ENCODE measurements around the gene SRGAP3. TPM values are rescaled to one million over a fixed set of nuclear protein-coding genes. Genes with fewer than 3 reads are reported as not detected.

Gene SRGAP3
- total RNA-seq, 1 donor from 2014 or later: 1.6 TPM

GRCh38 chr3:9024341-9024740, 225.1 kb downstream of the SRGAP3 start:
- intact Hi-C loops (cut with micrococcal nuclease): no loop called here

- intact Hi-C loops (cut with micrococcal nuclease): no loop called here
These were observed 226.2 kb downstream of the SRGAP3 start for GRCh38 chr3:9023226-9023590.

GRCh38 chr3:9022305-9023225, 226.9 kb downstream of the SRGAP3 start:
- intact Hi-C loops (cut with micrococcal nuclease): no loop called here

GRCh38 chr3:9021271-9022009, 228.0 kb downstream of the SRGAP3 start:
- intact Hi-C loops (cut with micrococcal nuclease): no loop called here

- intact Hi-C loops (cut with micrococcal nuclease): no loop called here
These were observed 229.0 kb downstream of the SRGAP3 start for GRCh38 chr3:9020426-9020825.

- intact Hi-C loops (cut with micrococcal nuclease): no loop called here
These were observed 230.0 kb downstream of the SRGAP3 start for GRCh38 chr3:9019259-9019961.

- intact Hi-C loops (cut with micrococcal nuclease): no loop called here
These were observed 234.2 kb downstream of the SRGAP3 start for GRCh38 chr3:9015250-9015649.

GRCh38 chr3:9013782-9014563, 235.5 kb downstream of the SRGAP3 start:
- intact Hi-C loops (cut with micrococcal nuclease): no loop called here

- intact Hi-C loops (cut with micrococcal nuclease): no loop called here
These were observed 236.9 kb downstream of the SRGAP3 start for GRCh38 chr3:9012521-9012920.

- intact Hi-C loops (cut with micrococcal nuclease): no loop called here
These were observed 239.4 kb downstream of the SRGAP3 start for GRCh38 chr3:9009976-9010545.

GRCh38 chr3:9008550-9009255, 240.7 kb downstream of the SRGAP3 start:
- intact Hi-C loops (cut with micrococcal nuclease): no loop called here

- intact Hi-C loops (cut with micrococcal nuclease): no loop called here
These were observed 241.5 kb downstream of the SRGAP3 start for GRCh38 chr3:9007928-9008327.

- intact Hi-C loops (cut with micrococcal nuclease): no loop called here
These were observed 242.2 kb downstream of the SRGAP3 start for GRCh38 chr3:9007213-9007612.

- intact Hi-C loops (cut with micrococcal nuclease): no loop called here
These were observed 249.4 kb downstream of the SRGAP3 start for GRCh38 chr3:9000041-9000440.

- intact Hi-C loops (cut with micrococcal nuclease): no loop called here
These were observed 252.3 kb downstream of the SRGAP3 start for GRCh38 chr3:8997151-8997550.

GRCh38 chr3:8996681-8997121, 252.7 kb downstream of the SRGAP3 start:
- intact Hi-C loops (cut with micrococcal nuclease): no loop called here

- intact Hi-C loops (cut with micrococcal nuclease): no loop called here
These were observed 253.2 kb downstream of the SRGAP3 start for GRCh38 chr3:8996216-8996615.

GRCh38 chr3:8994226-8994625, 255.2 kb downstream of the SRGAP3 start:
- intact Hi-C loops (cut with micrococcal nuclease): no loop called here

- intact Hi-C loops (cut with micrococcal nuclease): no loop called here
These were observed 256.1 kb downstream of the SRGAP3 start for GRCh38 chr3:8993331-8993730.

GRCh38 chr3:8992854-8993253, 256.6 kb downstream of the SRGAP3 start:
- intact Hi-C loops (cut with micrococcal nuclease): no loop called here

All from T-helper 1 cell treated with Interleukin-12 subunit alpha and Interleukin-12 subunit beta and Interleukin-4 antibody, amounts not matched to agents 30 ng/mL and 1 ng/mL, for 36 hours (primary cell).